GM19328 (cell line): ENCODE measurements around the gene ABHD16B.
"Not testable (repeated sequence)": the region's sequence is repeated elsewhere in the genome, so short reads cannot be mapped to it uniquely, and the experiment has no call there.

Experiments
- ATAC-seq: cut with Tn5 transposase; IDR thresholded peaks from one replicate; pipeline ENCODE4 v1.9.1; 2021; ENCODE audit warnings: mild to moderate bottlenecking, moderate library complexity; ENCODE audit not compliant: unreplicated experiment

Gene ABHD16B

DNA sequence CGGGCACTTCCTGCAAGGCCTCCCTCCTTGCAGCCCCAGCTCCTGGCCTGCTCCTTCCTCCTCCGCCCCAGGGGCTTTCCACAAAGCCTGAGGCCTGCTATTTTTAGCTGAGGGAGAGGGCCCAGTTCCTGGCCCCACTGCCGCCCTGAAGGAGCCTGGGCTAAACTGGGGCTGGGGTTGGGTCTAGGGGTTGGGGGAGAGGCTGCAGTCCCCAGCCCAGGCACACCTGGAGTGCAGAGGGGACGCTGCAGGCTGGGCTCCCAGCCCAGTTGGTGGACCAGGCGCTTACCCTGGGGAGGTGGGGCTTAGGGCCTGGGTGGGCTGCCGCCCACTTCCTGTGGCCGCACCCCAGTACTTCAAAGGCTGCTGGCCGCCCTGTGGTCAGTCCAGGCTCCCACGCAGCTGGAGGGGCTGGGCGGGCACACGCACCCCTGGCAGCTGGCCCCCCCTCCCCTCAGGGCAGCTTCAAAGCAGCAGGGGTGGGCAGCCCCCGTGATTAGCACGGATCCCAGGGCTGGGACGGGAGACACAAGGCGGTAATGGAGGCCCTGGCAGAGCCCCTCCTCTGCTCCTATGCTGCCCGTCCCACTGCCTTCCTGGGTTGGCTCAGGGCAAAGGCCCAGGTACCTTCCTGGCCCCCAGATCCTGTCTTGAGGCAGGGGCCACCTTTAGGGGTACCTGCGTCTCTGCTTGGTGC is 7.1 kb upstream of the ABHD16B start:
- no peak for ATAC-seq

DNA sequence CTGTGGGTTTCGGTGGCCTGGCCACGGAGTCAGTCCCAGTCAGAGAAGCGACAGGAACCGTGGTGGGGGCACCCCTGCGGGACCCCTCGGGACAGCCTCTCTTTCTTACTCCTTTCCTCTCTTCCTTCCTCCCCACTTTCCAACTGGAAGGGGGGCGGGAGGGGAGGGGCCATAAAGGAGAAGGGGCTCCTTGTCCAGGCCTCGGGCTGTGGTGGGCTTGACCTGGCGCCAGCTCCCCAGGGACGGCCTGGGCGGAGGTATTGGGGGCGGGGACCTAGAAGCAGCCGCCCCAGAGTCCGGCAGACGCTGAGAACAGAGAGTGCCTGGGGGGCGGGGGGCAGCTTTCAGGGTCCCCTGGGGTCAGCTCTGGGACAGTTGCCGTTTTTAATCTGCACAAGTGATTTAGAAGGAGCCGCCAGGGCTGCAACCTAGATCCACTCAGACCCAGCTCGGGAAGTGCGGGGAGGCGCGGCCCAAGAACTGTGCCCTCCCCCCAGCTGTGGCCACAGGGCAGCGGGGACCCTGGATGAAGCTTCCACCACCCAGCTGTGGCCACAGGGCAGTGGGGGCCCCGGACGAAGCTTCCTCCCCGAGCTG is 6.4 kb upstream of the ABHD16B start:
- ATAC-seq, result no peak

DNA sequence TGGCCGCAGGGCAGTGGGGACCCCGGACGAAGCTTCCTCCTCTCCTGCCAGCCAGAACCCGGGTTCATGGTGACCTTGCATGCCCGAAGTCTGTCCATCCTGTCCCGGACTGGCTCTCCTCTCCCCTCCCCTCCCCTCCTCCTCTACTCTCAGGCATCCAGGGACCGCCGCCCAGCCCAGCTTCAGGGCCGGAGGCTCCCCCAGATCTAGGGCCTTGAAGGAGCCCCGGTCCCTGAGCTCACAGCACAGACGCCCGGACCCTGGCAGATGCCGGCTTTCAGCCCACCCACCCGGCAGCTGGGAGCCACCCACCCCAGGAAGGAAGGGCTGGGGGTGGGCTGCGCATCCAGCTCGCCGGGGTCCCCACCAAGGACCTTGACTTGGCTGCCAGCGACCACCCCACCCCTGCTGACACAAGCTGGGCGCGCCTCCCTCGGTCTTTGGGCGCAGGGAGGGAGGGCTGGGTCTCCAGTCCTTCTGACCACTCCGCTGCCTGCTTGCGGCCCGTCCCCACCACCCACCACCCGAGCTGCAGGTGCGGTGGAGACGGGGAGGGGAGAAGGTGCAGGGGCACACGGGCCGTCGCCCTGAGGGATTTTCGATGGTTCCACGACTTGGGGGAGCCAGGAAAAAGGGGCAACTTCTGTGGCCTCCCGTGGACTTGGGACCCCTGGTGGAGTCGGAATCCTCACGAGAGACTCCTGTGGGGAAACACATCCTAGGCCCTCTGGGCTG is 5.8 kb upstream of the ABHD16B start:
- ATAC-seq, result no peak

DNA sequence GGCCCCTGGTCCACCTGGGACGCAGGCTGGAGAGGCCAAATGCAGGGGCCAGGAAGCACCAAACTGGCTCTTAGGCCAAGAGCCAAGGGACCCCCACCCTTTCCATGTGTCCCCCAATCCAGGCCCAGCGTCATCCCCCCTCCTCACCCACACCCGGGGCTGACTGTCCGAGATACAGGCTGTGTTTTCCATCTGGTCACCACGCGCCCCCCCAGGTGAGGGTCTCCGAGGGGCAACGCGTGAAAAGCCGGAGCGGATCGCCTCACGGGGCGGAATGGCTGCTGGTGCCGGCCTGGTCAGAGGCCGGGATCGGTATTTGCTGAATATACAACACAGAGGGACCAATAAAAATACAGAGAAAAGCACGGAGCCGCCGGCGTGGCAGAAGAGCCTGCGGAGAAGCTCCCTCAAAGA is 5.2 kb upstream of the ABHD16B start:
- no peak for ATAC-seq

DNA sequence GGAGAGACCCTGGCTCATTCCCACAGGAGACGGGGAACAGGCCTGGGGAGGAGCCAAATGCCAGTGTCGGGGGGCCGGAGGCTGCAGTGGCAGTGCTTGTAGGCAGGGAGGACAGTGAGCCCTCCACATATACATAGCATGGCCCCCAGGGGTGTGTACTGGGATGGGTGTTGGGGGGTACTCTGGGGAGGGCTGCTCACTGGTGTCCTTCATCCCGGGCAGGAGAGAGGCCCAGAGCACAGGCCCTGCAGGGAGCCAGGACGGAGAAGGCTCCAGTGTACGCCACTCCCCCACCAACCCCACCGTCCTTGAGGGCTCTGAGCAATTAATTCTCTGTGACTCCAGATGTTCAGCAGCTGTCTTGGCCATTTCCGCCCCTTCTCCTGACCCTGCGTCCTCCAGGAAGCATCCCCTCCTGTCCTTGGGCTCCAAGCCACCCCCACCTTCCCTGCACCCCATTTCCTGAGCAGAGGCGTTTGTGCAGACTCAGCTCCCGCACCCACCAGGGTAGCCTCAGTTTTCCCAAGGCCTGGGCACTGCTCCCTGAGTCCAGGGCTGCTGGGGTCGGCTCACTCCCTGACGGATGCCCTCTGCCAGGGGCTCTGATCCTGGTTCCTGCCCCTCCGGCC is 3.4 kb upstream of the ABHD16B start:
- ATAC-seq, result no peak

DNA sequence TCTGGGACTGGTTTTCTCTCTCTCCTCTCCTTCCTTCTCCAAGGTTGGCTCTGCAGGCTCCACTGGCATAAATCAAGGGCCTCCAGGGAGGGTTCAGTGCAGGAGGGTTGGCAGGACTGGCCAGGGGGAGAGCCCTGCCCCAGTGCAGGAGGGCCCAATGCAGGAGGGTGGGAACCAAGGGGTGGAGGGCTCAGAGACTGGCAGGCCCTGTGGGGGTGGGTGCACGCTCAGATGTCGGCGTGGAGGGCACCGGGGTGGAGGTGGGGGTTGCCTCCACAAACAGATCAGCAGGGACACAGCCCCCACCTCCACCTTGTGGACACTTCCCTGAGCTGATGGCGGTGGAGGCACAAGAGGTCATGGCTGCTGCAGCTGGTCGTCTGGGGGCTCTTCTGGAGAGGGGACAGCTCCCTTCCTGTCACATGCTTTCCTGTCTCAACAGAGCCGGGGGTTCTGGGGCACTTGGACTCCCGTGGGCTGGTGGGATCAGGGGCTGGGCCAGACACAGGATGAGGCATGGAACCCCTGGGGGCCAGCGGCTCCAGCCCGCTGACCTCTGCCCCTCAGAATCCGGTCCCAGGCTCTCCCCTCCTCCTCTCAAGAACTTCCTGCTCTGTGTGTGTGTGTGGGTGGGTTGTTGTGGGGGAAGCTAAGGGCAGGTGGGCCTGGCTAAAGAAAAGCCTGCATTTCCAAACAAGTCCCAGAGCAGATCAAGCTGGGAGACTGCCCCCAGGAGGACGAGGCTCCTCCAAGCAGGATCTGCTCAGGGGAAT is 2.7 kb upstream of the ABHD16B start:
- no peak for ATAC-seq

DNA sequence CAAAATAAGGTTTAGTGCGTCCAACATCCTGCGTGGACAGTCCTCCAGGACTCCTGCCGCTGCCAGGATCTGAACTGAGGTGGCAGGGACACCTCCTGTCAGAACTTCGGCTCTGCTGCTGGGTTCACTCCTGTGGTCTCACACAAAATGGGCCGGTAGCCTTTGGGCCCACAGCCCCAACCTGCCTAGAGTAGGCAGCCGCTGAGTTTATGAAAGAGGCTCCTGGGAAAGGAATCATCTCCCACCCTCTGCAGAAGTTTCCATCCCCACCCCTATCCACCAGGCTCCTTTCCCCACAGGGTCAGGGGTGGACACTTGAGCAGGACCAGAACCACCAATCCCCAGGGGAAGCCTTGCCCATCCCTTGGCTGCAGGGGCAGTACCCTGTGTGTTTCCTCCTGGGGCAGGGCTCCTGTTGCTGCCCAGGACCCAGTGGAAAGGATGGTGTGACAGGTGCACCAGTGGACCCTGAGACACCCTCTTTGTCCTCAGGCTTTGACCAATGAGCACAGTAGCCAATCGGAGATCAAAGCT is 2.1 kb upstream of the ABHD16B start:
- no peak for ATAC-seq

DNA sequence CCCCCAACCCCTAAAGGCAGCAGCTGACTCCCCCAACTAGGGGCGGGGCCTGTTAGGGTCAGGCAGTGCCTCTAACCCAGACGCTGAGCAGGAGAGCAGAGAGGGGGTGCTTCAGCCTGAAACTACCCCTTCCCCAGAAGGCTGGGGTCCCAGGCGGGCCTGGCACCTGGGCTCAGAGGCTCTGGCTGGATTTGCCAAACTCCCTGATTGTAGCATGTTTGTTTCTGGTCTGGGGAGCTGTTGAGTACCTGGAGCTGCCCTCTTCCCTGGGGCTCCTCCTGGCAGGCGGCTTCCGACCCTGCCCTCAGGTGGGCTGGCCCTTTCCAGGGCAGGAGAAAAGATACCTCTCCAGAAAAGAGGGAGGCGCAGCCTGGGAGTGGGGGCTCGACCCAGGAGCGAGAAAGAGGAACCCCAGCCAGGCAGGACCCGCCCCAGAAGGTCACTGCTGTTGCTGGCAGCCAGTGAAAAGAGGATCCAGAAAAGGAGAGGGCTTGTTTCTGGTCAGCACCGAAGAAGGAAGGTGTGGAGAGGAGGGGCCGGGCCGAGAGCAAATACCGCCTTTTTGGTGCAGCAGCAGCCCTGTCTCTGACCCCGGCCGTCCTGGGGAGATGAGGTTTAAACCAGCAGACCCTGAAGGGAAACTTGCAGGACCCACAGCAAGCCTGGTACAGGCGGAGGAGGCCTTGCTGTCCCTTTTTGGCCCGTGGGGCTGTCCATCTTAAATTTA is 810 bp upstream of the ABHD16B start:
- no peak for ATAC-seq

DNA sequence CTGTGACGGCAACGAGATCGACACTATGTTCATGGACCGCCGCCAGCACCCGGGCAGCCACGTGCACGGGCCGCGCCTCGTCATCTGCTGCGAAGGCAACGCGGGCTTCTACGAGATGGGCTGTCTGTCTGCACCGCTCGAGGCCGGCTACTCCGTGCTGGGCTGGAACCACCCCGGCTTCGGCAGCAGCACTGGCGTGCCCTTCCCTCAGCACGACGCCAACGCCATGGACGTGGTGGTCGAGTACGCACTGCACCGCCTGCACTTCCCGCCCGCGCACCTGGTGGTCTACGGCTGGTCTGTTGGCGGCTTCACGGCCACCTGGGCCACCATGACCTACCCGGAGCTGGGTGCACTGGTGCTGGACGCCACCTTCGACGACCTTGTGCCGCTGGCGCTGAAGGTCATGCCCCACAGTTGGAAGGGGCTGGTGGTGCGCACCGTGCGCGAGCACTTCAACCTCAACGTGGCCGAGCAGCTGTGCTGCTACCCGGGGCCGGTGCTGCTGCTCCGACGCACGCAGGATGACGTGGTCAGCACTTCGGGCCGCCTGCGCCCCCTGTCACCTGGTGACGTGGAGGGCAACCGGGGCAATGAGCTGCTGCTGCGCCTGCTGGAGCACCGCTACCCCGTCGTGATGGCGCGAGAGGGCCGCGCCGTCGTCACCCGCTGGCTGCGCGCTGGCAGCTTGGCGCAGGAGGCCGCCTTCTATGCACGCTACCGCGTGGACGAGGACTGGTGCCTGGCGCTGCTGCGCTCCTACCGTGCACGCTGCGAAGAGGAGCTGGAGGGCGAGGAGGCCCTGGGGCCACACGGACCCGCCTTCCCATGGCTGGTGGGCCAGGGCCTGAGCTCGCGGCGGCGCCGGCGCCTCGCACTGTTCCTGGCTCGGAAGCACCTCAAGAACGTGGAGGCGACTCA is 943 bp downstream of the ABHD16B start:
- no peak for ATAC-seq

DNA sequence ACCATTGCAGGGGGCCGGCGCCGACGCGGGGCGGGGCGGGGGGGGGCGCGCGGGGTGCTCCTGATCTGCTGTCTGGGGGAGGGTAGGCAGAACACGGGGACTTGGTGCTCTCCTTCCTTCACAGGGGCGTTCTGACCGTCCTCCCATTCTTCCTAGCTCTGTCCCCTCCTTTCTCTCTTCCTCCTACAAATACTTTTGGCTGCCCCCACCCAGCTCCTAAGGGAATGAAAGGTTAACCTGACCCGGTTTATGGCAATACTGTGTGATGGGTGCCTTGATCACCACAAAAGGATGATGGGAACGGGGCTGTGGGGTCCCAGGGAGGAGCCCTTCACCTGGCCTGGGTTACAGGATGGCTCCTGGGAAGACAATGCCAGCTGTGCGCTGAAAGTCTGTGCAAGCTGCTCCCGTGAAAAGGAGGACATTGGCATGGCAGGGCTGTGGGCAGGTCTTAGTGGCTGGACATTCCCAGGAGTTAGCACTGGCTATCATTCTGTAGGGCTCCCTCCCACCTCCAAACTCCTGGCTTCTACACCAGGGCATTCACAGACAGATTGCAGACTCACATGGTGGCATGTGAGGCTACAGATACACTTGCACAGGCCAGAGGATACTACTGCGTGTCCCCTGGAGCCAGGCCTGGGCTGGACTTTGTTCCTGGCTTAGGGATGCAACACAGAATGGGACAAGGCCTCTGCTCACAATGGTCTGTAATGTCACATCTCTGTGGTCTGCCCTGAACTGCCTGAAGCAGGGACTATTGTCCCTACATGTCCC is 1.9 kb downstream of the ABHD16B start:
- ATAC-seq, result no peak

DNA sequence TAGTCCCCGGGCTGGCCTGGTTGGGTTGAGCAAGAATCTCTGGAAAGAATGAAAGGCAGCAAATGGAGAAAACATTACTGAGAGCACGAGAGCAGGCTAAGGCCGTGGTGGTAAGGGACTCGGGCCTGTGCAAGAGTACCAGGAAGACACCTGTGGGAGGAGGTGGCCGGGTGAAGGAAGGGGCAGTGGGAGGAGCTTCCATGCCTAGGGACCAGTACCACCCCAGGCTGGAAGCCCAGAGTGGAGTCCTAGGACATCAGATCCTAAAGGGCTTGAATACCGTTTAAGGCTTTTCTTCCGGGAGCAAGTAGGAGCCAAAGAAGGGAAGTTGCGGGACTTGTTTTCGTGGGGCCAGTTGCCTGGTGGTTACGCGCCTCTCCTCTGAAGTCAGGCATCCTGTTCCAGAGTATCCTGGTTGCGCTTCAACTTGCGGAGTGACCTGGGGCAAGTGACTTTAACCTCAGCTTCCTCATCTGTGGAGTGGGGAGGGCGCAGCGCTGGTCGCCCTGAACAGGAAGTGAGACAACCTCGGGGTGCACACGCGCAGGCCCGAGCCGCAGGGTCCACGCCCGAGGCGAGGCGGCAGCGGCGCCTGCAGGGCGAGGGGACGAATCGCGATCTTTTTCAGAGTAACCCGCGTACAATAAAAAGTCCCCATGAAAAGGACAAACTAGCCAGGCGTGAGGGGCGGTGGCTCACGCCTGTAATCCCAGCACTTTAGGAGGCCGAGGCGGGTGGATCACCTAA is 2.7 kb downstream of the ABHD16B start:
- ATAC-seq, result peak; percentile 56

DNA sequence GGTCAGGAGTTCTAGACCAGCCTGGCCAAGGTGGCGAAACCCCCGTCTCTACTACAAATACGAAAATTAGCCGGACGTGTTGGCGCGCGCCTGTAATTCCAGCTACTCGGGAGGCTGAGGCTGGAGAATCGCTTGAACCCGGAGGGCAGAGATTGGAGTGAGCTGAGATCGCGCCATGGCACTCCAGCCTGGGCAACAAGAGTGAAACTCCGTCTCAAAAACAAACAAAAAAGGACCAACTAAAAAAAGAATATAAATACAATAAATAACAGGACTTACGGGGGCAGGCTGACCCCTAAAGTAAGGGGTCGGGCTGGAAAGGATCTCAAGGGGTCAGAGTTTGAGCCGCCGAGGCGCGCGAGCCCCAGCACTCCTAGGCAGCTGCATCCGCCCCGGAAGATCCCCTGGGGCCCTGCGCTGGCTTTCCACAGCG is 3.3 kb downstream of the ABHD16B start:
- ATAC-seq, result no peak

DNA sequence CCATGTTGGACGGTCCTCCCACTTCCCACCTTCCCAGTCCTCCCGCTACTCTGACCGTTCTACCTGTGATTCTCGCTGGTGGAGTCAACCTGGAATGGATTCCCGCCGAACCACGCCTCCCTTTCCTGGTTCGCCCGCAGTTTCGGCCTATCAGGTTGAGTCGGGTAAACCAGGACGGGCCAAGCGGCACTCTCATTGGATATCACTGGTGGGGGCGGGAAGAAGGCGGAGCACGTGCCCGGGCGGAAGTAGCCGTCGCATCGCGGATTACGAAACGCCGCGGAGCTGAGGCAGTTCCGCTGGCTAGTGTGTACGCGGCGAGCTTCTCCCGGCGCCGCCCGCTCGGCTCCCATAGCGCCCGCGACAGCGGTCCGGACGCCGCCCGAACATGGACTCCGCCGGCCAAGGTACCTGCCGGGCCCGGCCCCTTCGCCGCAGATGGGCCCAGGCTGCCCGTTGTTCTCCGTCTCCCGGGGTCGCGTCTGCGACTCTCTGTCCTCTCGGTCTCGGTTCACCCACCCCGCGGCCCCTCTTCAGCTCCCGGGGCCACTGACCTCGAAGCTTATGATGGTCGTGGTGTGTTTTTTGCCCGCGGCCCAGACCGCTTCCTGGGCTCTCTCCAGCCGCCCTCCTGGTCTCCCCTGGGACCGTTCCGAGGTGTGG is 3.8 kb downstream of the ABHD16B start, which contains the start of gene TPD52L2:
TPD52L2 (plus strand) TSS at position 293 of the 663 bp plus-strand sequence; CDS start at position 389, 96 bp downstream.
- ATAC-seq, result peak; percentile 69

DNA sequence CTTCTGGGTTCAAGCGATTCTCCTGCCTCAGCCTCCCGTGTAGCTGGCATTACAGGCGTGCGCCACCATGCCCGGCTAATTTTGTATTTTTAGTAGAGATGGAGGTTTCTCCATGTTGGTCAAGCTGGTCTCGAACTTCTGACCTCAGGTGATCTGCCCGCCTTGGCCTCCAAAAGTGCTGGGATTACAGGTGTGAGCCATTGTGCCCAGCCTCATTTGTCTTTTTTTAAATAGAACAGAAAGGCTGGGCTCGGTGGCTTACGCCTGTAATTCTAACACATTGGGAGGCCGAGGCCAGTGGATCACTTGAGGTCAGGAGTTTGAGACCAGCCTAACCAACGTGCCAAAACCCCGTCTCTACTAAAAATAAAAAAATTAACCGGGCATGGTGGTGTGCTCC is 5.7 kb downstream of the ABHD16B start:
- not testable (repeated sequence) for ATAC-seq

DNA sequence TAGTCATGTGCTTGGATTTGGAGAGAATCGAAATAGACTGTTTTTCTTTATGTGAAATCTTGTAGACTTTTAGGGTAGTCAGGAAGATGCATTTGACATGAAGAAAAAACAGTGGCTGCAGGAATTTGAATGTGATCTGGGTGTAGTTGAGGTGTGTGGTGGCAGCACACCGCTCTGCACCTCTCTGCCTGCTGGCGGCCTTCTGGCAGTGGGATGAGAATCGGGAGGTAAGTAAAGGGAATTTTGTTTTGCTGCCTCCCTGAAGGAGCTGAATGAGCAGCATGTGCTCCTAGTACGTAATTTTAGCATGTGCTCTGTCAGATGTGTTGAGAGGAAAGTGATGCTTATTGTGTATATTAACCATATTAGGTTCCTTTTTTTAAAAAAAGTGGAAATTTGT is 7.0 kb downstream of the ABHD16B start:
- no peak for ATAC-seq

DNA sequence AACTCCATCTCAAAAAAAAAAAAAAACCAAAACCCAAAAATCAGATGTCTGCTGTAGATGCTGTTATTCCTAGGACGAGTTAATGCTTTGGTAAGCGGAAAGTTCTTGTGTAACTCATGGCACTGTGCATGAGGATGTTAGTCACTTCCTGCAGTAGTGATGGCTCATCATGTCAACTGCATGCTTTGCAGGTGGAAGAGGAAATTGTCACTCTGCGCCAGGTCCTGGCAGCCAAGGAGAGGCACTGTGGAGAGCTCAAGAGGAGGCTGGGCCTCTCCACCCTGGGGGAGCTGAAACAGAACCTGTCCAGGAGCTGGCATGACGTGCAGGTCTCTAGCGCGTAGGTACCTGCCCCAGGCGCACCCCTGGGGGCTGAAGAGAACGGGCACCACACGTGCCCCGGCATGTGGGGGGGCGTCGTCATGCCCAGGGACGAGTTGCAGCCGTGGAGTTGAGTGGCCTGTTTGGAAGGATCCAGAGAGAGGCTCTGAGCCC is 12.2 kb downstream of the ABHD16B start:
- ATAC-seq, result no peak

DNA sequence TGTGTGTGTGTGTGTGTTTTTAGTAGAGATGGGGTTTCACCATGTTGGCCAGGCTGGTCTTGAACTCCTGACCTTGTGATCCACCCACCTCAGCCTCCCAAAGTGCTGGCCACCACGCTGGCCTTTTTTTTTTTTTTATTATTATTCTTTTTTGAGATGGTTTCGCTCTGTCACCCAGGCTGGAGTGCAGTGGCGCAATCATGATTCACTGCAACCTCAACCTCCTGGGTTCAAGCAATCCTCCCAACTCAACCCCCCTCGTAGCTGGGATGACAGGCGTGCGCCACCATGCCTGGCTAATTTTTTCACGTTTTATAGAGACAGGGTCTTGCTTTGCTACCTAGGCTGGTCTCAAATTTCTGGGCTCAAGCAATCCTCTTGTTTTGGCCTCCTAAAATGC is 12.9 kb downstream of the ABHD16B start:
- ATAC-seq, result not testable (repeated sequence)
